NCI-H69 (cell line): Measurements from ENCODE around the gene DOK1.

Experiments
- DNase-seq: peaks from one replicate; lab custom pipeline; 2025; lab: John Stamatoyannopoulos, UW

Gene DOK1

DNA sequence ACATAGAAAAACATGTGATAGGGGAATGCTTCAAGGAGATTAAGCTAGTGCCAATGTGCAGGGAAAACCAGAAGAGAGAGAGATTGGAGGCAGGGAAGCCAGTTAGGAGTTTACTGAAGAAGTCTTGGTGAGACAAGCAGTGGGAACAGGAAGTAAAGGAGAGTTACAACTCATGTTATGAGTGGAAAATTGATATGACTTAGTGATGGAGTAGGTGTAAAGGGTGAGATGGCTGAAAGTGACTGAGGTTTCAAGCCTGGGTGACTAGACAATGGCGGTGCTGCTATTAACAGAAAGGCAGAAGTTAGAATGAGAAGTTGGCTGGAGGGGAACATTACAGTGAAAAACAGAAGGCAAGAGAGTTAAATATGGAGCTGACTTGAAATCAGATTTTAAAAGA is 16.5 kb downstream of the DOK1 start:
- no peak for DNase-seq

DNA sequence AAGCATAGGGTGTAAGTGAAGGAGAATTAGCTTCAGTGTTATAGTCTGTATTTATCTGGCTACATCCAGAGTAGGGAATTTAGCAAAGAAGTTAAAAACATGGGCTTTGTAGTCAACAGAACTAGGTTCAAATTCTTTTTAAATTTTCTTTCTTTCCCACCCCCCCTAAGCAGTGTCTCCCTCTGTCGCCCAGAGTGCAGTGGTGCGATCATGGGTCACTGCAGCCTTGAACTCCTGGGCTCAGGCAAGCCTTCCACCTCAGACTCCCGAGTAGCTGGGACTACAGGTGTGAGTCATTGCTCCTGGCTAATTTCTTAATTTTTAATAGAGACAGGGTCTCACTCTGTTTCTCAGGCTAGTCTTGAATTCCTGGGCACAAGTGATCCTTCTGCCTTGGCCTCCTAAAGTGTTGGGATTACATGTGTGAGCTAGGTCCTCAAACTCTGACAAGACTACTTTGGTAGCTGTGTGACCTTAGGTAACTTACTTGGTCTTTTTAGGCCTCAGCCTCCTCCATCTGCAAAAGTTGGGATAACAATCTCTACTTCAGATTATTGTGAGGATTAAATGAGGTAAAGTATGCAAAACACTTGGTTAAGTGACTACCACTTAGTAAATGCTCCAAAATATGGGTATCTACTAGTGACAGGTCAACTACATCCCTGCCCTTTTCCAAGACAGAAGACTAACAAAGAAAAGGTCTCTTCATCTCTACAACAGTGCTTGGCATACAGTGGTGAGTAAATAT is 17.8 kb downstream of the DOK1 start:
- no peak for DNase-seq

DNA sequence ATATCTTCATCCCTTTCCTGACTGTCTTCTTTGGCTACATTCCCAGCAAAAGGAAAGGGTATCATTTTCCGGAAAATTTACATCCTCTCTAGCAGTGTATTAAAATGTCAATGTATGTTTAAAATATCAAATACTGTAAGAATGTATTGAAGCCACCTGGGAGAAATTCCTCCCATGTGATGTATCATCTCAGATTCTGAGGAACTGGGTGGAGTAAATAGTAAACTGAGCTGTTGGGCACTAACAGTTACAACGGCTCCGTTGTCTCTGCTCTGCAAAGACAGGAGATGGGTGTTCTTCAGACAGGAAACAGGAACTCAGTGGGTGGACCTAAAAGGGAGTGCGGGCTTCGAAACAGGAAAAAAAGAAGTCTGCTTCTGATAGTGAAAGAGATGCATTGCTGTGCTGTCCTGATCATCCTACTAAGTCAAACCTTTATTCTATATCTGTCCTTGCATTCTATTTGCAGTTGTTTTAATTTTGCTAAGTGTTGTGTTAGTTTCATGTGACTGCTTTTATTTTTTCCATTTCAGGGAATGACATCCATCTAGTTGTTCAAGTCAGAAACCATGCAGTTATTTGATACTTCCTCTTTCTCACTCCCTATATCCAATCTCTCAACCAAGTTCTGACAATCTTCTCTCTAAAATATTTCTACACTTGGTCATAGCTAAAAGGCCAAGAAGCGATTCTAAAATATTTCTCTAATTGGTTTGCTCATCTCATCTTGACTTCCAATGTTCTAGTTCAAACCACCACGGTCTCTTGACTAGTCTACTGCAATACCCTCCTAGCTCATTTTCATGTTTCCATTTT is 19.4 kb downstream of the DOK1 start:
- DNase-seq = peak; percentile 13

DNA sequence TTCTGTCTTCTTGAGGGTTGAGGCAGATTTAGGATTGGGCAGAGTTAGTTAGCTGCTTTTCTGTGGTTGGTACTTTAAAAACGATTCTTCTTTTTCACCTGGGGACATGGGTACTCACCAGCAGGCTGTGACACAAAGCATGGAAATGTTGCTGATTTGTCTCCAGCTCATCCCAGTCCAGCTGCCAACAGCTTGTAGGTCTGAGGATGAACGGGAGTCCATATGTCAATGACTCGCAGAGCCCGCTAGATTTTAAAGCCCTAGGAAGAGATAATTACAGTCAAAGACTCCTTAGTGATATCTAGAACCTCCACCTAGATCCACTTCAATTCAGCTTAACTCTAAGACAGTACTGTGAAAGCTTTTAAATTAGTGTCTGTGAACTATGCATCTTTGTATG is 20.8 kb downstream of the DOK1 start:
- DNase-seq = no peak

DNA sequence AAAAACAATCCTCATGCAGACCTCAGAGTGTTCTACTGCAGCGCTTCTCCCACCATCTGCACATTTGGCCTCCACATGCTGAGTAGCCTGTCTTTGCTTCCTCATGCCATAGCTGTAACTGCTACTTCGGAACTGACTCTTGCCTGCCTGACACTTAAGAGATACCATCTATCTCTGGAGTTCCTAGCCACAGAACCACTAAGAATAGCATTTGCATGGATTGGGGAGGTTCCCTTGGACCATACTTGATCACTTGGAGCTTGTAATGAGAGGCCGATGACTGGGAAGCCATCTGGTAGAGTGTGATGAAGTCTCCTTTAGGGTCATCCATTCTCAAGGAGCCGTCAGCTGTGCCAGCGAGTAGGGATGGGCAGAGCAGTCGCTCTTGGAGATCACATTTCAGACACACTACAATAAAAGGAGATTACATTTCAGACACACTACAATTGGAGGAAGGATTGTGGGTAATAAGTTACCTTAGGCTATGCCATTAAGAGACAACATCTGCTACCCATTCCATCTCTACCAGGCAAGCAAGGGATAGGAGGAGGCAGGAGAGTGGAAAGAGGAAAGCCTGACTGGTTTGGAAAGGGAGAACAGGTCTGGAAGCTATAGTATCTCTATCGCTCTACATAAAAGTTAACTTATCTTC is 21.8 kb downstream of the DOK1 start:
- peak; percentile 31 for DNase-seq

DNA sequence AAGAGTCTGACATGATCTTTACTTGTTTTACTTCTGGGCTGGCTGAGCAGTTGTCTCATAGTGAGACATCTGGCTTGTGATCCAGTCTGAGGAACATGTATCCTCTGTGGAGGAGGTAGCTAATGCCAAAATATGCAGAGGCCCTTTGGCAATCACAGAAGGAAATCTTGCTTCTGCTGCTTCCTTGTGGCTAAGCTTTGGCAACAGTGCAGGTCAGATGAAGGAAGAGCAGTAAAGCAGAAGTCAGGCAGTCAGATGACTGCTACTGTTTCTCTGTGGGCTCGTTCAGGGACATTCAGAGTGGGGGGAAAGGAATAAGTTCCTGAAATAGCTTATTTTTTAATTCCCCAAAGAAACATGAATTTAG is 22.3 kb downstream of the DOK1 start:
- DNase-seq = no peak

DNA sequence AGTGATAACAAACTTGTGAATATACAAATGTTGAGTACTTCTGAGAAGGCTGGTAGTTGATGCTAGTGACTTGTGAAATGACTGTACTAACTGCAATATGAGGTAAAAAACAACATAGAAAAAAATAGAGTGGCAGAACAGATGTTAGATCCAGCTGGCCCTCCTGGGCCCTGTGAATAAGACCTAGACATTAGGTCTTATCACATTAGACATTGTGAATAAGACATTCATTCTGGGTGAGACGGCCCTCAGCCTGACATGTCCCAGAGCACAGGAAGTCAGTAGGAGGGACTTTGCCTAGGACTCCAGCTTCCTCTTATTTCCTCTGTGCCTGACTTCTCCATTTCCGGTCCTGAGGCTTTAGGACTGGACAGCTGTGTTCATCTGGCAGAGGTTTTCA is 22.9 kb downstream of the DOK1 start:
- DNase-seq = no peak

DNA sequence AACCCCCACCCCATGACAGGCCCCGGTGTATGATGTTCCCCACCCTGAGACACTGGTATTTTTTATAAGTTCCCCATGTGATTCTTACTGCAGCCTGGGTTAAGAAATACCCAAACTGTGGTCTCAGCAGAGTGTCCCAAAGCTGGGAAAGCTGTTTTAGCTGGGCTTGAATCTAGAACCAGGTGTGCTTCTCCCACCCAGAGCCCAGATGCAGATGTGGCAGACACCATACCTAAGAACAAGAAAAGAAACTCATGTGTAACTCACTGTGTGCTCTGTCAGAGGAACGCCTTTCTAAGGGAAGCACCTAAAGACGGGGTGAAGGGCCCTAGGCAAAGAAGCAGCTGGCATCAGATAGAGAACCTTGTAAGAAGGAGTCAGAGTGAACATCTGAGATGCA is 23.9 kb downstream of the DOK1 start:
- no peak for DNase-seq

DNA sequence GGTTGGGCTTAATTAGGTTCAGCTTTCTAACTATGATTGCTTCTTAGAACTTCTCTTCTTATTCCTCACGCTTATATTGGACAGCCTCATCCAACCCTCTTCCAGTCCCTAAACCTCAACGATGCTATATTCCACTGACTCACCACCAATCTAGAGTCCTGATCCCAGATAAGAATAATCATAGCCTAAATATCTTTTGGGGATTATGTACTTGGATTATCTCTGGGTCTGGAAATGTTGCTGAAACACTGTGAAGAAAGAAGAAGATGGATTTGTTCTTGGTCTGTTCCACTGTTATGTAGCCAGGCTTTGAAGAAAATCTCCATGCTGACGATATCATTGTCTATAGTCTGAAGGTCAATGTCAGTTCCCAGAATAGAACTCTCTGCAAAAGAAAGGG is 26.9 kb downstream of the DOK1 start:
- DNase-seq = no peak

DNA sequence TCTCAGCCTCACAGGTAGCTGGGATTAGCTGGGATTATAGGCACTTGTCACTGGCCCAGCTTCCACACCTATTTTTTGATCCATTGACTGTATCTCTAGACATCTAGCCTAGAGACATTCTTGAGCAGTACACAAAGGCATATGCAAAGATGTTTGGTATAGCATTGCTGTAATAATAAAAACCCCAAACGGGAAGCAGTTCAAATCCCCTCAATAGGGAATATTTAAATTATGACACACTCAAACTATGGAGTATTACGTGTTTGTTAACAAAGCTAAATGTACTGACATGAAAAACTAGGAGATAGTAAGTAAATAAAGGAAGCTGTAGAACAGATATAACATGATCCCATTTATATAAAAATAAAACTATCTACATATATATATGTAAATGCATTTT is 27.7 kb downstream of the DOK1 start:
- DNase-seq = no peak

DNA sequence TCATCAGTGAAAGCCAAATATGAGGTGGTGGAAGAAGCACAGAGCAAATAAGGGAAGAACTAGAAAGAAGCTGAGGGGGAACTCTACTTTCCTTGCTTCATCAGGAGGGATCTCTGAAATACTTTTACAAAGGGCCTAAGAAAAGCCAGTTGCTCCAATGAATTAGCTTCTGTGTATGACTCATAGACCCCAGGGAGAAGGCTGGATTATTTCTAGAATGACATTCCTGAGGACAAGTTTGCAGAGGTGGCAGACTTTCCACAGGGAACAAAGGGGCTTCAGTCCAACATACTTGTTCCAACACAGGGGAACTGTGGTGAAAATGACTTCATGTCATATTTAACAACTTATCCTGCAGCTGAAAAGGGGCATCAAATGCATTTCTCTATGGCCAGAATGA is 29.0 kb downstream of the DOK1 start:
- no peak for DNase-seq

DNA sequence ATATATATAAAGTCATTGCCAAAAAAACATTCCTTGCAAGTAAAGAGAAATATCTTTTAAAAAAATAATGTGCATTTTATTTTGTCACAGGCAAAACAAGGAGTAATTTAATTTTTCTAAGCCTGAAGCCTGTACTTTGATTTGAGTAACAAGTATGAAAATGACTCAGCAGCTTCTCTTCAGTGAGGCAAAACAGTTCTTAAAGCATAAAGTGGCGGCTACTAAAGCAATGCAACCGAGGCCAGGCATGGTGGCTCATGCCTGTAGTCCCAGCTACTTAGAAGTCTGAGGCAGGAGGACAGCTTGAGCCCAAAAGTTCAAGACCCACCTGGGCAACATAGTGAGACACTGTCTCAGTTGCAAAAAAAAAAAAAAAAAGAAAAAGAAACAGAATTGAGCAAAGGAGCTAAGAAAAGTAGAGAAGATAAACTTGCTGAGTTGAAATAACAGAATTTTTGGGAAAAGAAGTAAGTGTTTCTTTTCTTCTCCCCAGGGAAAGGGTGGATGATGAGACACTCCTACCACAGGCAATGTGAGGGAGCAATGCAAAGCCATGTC is 29.6 kb downstream of the DOK1 start:
- DNase-seq = no peak

DNA sequence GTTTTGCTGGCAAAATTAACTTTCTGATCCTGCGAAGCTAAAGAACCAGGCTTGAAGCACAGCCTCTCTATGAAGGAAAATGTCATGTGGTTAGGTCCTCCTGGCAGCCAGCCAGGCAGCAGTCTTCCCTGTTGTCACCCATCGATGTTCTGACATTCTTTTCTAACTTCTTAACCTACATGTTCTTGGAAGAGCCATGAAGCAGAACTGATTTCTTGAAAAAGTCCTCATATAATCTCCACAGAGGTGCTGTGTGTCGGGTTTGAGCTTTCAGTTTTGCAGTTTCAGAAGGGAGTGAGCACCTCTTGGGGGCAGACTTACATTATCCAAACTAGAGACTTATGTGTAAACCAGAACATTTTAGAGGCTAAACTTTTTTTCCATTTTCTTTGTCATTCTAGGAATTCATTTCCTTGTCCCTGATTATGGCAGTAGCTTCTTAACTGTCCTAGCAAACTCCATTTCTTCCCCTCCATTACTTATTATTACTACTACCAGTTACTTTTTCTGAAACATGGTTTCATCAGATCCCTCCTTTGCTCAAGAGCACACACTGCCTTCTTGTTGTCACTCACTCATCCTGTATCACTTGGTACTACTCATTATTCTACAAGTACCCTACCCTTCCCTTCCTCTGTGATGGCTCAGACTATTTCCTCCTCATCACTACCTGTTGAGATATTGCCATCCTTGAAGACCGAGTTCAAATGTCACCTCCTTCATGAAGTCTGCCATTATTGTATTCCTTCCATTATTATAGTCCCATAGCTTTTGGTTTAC is 31.1 kb downstream of the DOK1 start:
- peak; percentile 1 for DNase-seq

DNA sequence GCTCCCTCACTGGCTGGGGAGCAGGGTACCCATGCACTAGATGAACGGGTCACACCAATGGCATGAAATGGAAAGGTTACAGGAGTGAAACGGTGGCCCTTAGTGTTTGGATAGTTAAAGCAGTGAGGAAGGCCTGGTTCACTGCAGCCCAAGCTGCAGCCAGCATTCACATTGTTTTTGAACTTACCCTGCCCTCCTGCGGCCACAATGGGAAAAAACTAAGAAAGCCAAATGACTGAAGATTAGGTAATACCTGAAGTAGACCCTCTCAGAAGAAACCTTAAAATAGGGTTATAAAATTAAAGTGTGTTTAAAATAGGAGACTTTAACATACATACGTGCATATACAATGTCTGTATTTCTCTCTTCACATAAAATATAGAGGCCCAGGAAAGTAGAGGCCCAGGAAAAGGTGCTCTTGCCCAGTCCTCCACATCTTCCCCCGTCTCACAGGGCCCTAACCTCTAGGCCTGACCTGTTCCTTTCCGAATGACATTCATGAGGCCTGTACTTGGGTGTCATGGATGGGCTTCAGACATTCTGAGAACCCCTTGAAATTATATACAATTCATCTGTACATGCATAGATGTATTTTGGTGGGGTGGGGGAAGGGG is 33.3 kb downstream of the DOK1 start:
- peak; percentile 56 for DNase-seq

DNA sequence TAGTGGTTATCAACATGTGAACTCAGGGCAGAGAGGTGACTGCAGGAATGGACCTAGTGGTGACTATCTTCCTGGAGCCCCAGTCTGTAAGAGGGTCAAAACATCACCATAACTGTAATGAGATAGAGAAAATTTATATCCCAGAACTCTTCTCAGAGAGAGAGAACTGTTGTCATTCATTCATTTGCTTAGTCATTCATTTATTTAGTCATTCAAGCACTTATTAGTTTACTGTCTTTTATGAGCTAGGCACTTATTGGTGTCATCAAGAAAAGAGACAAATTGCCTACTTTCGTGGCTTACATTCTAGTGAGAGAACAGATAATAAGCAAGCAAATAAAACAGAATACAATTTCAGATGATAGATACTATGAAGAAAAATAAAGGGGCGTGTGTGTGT is 34.1 kb downstream of the DOK1 start:
- no peak for DNase-seq

DNA sequence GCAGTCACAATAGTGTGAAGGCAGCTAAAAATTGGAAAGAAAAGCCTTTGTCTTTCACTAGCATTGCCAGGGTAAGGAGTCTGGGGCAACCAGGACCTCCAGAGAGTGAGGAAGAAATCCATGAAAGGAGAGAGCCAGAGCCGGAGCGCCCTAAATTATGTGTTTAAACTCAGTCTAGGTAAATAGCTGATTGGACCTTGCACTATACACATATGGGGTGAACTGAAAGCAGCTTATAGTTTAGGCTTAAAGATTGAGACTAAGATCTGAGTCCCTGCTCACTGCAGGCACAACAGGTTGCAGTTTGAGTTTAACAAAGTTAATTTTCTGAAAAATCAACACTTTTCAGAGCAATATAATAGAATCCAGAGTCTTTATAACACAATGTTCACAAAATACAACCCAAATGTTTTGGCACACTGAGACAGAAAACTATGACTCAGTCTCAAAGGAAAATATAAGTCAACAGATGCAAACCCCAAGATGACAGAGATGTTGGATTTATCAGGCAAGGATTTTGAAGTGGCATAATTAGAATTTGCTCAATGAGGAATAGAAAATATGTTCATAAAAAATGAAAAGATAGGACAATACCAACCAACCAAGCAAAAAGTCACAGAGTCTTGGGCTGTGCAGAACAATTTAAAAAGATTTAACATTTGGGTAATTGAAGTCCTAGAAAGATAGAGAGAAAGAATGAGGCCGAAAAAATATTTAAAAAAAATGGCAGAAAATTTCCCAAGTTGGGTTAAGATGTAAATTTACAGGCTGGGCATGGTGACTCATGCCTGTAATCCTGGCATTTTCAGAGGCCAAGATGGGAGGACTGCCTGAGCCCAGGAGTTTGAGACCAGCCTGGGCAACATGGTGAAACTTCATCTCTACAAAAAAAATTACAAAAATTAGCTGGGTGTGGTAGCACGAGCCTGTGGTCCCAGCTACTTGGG is 39.6 kb downstream of the DOK1 start:
- DNase-seq = no peak

DNA sequence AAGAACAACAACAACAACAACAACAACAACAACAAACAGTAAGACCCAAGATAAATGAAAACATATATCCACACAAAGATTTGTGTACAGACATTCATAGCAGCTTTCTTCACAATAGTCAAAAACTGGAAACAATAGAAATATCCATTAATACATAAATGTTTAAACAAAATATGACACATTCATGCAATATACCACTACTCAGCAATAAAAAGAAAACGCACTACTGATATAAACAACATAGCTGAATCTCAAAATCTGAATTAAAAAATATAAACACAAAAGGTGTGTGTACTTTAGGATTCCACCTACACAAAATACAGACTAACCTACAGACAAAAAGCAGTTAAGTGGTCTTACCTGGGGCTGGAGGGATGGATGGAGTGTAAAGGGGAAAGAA is 42.1 kb downstream of the DOK1 start:
- no peak for DNase-seq

DNA sequence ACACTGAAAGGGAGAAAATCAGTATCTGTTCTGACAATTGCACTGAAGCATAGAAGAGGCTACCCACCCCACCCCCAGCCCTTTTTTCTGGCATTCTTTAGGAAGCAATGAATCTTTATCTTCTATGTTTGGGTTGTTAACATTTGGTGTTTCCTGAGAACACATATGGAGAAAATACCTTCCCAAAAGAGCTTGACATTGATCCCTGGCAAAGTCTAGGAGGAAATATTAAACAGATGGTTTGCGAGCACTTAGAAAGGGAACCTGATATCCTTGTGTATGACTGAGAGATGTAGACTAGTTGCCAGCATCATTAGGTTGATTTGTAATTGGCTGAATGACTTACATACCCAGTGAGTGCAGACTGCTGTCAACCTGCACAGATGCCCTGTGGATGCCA is 42.9 kb downstream of the DOK1 start:
- peak; percentile 69 for DNase-seq

DNA sequence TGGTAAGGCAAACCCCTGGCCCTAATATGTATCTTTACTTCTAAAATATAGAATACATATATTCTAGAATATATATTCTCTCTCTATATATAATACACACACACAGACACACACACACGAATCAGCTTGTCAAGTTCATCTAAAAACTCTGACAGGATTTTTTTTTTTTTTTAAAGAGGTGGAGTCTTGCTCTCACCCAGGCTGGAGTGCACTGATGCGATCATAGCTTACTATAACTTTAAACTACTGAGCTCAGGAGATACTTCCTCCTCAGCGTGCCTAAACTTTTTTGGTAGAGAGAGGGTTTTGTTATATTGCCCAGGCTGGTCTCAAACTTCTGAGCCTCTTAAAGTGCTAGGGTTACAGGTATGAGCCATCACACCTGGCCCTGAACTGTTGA is 45.2 kb downstream of the DOK1 start:
- no peak for DNase-seq

DNA sequence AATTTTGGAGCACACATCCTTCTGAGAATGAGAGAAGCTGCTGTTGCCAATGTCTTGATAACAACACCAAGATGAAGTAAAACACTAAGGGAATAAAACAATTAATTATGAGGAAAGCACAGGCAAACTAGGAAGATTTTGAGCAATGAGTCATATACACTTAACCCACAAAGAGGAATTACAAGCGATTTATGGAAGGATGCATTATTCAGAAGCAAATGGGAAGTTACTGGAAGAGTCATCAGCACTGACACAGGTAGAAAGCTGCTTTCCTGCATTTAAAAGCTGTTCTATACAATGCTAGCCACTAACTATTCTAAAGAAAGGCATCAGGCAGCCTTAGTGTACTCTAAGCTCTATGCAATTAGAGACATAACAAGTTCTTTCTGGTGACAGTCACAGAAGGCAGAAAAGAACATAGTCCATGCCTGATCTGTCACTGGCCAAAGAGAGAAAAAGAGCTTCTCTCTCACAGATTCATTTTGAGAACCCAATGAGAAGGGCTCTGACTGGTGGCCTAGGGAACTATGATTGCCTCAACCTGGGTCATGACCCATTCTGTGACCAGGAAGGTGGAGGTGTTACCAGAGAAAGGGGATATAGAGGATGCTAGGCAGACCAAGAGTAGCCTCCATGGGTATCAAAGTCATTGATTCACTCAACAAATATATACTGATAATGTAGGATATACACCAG is 48.2 kb downstream of the DOK1 start:
- DNase-seq = no peak
